T1000 (cell line): Measurements from ENCODE around the gene GRAMD2A.

Source experiments
- DNase-seq: peaks from one replicate; lab custom pipeline; 2025; ENCODE audit warnings: mixed read lengths; lab: John Stamatoyannopoulos, UW

The GRAMD2A gene

DNA sequence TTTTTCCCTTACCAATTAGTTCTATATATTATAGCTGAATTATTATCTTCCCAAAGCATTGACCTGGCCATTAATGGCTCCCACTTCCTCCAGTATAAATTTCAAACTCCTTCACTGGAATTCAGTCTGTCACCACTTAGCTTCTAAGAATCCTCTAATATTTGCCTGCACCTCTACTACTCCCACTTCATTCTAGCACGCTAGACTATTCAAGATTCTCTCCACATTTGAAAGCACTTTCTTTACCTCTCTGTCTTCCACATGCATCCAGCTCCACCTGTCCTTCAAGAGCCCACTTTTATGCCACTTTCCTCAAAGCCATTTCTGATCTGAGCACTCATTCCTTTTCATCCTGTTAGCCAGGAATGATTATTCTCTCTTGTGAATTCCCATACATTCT, 64.4 kb downstream of the GRAMD2A start:
- DNase-seq, result no peak

DNA sequence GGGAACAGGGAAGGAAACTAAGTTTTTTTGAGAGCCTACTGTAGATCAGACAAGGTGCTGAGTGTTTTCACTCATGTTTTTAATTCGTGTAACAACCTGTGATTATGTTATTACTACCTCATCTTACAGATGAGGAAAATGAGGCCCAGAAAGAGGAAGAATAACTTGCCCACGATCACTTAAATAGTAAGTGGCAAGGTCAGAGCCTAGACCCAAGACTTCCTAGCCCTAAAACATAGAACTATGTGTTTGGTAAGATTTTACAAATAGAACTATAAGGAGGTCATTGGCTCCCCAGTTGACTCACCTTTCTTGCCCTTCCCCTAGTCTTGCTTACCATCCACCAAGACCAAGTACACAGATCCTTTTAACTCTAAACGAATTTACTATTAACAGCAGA, 65.7 kb downstream of the GRAMD2A start:
- no peak for DNase-seq

DNA sequence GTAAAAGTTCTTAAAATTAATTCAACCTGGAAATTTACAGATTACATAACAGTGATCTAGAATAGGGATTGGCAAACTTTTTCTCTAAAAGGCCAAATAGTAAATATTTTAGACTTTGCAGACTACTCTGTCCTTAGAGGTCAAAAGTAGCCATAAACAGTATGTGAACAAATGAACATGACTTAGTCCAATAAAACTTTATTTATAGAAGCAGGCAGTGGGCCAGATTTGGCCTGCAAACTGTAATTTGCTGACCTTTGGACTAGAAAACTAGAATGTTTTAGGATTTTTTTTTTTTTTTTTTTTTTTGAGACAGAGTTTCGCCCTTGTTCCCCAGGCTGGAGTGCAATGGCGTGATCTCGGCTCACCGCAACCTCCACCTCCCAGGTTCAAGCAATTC, 67.3 kb downstream of the GRAMD2A start:
- no peak for DNase-seq

DNA sequence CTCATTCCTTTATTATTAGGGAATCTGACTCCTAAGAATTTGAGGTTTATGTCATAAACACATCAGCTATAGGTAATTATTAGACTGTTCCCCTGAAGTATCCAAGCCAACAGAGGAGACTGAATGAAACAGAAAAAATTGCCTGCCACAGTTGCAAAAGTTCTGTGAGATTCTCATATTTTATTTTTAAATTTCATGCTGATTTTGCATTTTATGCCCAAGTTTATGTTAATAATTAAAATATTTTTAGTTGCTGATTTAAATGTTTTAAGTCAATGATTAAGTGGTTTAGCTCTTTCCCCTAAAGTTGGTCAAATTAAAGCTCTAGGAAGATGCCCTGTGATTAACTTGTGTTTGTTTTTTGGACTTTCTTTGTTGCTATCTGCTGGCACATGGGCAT, 69.2 kb downstream of the GRAMD2A start:
- no peak for DNase-seq

DNA sequence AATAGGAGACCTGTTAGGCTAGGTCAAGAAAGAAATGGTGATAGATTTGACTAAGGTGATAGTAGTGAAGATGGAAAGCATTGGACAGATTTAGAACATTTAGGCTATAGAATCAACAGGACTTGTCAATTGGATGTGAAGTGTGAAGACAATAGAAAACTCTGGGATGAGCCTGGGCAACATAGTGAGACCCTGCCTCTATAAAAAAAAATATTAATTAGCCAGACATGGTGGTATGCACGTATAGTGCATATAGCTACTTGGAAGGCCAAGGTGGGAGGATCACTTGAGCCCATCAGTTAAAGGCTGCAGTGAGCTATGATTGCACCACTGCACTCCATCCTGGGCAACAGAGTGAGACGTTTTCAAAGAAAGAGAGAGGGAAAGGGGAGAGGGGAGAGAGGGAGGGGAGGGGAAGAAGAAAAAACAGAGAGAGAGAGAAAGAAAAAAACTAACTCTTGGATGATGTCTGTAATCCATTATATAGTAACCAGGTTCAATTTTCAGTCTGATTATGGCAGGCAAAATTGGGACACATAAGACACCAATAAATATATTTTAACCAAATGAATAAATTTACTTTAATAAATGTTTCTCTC, 69.8 kb downstream of the GRAMD2A start:
- no peak for DNase-seq

DNA sequence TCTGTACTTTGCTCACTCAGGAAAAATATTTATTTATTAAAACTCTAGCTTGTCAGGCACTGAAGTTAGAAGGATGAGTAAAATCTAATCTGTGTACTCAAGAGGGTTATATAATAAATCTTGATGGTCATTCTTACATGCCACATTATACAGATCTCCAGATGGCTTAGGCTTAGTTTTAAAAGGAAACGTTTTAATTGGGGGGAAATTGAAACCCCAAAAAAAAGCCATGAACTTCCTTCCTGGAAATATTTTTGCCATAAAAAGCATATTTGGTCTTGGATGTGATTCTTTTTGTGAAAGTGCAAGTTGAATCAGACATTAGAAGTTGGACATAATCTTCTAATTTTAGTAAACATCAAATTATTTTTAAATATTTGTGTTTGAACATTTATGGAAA, 73.4 kb downstream of the GRAMD2A start:
- no peak for DNase-seq

DNA sequence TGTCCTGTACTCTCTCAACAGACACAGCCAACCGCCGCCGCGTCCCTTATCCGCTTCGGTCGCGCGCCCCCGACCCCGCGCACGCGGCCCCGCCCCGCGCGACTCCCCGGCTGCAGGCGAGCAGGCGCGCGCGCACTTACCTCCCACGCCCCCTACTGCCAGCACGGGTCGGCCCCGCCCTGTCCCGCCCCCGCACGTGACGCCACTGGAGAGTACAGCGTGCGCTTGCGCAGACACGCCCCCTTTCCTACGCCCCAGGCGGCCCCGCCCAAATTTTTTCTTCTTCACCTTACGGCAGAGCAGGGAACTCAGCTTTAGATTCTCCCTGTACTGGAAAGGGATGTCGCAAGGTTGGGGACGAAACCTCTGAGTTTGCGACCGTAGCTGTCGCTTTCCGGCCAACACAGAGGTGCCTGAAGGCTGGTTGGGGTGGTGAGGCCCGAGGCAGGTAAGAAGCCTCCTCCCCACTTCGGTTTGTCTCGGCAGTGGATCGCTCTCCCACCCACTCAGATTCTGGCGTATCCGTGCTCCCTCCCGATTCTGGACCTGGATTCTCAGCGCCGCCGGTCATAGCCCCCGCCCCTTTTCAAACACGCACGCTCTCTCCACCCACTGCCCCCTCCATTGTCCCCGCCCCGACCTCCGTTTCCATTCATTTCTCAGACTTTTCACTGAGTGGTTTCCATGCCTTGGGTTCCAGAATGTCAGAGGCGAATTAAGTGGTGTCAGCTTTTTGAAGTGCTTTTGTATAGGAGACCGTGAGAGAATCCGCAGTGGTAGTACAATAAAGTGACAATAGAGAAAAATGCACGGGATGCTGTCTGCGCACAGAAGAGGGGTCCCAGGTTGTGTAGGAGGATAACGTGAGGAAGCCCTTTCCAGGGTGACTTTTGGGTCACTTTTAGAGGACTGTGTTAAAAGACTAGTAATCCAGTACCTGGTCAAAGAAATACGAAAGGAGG, 79.3 kb downstream of the GRAMD2A start, which contains the start of the genes MYO9A and SENP8:
Gene MYO9A, minus strand, starts transcription at position 134 of the 962 bp plus-strand sequence. CDS start 71,587 bp downstream, outside the sequence.
Gene SENP8, plus strand, starts transcription at position 387 of the 962 bp plus-strand sequence. CDS start 21,221 bp downstream, outside the sequence.
- peak; percentile 97 for DNase-seq

DNA sequence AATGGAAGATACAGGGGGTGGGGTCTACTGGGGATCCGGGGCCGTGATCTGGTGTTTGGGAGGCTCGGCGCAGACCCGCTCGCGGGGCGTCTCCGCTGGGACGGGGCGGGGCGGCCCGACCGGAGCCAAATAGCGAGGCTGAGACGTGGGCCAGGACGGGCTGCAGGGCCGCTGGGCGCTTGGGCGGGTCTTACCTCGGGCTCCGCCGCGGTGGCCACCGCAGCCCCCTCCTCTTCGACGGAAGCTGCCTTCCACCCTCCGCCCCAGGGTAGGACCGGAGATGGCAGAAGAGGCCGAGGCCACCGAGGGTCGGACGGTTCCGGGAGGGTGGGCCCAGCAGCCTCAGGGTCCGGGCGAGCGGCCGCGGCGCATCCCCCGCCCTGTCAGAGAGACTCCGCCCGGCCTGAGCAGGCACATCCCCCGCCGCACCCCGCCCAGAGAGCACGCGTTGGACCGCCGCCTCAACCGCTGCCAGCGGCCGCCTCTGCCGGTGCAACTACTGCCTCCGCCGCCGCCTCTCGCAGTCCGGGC, 80.0 kb downstream of the GRAMD2A start:
- DNase-seq, result peak; percentile 77

DNA sequence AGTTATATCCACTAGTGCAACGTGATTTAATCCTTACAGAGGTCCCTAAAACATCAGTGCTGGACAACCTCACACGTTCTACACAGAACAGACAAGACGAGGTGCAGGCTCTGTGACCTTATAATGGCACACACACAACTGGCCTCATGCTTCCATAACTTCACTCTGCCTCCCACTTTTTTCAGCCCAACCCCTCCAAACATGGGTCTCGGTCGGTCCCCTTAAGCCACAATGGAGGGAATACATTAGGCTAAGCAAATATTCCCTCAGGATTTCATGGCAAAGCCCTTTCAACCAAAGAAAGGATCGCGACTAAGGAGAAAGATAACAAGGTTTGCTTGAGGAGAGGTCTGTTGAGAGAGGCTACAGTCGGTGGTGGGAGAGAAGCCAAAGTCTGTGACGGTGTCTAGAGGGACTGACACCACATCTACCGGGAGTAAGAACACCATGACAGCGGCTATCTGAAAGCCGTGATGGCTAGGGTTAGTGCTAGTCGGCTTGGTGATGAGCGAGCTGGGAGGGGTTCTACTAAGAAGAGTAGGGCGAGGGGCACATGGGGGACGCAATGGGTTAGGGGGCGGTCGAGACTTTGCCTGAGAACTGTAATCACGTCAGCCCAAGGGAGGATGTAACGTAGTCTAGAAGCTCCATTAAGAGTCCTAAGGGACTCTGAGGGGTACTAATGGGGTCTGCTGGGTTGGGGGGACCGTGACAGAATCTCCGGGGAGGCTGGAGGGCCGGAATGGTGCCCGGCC, 80.7 kb downstream of the GRAMD2A start:
- DNase-seq, result no peak

DNA sequence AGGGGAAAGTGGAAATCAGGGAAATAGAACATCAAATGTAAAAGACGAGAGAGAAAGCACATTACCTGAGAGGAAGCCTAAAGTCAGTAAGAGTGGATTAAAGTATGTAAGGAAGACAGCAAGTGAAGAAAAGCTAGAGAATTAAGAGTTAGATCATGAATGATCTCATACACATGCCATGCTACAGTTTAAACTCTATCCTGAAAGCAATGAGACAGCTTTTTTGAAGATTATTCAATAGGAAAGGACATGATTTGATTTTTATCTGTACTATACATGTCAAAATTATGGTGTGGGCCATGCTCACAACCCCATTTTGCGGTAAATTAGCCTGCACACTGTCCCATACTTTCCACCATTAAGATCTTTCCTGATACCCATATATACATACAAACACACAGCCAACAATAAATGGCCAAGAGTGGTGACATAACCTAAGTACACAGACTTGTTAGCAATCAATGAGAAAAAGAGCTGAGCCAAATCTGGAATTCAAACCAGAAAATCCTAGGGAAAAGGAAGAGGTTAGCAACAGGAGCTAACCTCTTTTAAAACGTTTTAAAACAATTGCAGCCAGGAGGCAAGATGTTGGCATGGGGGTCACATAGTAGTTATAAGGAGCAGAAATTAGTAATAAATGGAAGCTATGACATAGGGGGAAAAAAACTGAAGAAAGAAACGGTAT, 84.1 kb downstream of the GRAMD2A start:
- no peak for DNase-seq

DNA sequence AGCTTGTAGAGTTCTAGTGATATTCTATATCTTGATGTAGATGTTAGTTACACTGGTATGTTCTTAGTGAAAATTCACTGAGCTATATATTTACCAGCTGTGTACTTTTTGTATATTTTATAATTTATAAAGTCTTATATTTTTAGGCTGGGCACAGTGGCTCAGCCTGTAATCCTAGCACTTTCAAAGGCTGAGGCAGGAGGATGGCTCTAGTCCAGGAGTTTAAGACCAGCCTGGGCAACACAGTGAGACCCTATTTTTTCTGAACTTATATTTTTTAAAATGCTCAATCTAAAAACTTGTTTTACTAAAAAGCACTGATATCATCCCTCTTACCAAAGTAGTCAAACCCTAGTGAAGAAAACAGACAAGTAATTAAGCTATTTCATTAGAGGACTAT, 84.8 kb downstream of the GRAMD2A start:
- DNase-seq, result no peak

DNA sequence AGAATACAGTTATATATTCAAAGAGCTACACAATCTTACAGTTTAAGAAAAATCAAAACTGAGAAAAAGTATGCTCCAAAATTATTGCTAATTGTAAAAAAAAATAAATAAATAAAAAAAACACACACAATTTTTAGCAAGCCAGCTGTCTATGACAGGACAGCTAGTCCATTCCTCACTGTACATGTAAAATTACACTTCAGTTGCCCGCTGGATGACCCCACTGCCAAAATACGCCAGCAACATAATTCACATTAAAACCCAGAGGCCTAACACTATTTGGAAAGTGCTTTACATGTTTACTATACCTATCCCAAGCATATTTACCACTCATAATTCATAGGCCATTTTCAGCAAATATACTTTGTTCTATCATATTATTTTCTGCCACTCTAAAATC, 85.5 kb downstream of the GRAMD2A start:
- no peak for DNase-seq

DNA sequence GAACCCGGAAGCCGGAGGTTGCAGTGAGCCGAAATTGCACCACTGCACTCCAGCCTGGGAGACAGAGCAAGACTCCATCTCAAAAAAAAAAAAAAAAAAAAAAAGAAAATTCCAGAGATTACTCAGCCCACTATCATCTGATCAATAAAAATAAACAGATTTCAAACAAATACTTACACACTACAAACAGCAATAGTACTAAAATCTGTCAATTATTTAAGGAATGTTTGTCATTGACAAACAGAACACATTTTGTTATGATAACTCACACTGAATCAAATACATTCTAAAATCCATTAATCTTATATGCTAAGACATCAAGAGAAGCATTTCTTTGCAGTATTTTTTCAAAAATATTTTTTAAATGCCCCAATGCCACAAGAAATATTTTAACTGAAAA, 87.2 kb downstream of the GRAMD2A start:
- DNase-seq, result no peak
